Astrocyte of the spinal cord (primary cell): ENCODE measurements around the gene ACSL4.

Experiments
- DNase-seq: peaks from one replicate; pipeline ENCODE4 v3.0.0; 2011; ENCODE audit warnings: low read depth, low spot score
- H3K4me3 ChIP-seq: 2 replicates; pipeline ENCODE4 v1.5.1; 2011; ENCODE audit warnings: low read depth, mild to moderate bottlenecking, low read length, moderate library complexity
- in situ Hi-C: cut with HindIII; loops from 2 replicates; pipeline ENCODE4 v1.10.0; 2017; ENCODE audit warnings: low sequenced_read_pairs
- TF ChIP-seq, protein P1 (sequence below): IDR thresholded peaks from 2 replicates; pipeline ENCODE4 v1.5.1; 2012; ENCODE audit warnings: low read depth, mild to moderate bottlenecking, low read length, inconsistent platforms

The ACSL4 gene

DNA sequence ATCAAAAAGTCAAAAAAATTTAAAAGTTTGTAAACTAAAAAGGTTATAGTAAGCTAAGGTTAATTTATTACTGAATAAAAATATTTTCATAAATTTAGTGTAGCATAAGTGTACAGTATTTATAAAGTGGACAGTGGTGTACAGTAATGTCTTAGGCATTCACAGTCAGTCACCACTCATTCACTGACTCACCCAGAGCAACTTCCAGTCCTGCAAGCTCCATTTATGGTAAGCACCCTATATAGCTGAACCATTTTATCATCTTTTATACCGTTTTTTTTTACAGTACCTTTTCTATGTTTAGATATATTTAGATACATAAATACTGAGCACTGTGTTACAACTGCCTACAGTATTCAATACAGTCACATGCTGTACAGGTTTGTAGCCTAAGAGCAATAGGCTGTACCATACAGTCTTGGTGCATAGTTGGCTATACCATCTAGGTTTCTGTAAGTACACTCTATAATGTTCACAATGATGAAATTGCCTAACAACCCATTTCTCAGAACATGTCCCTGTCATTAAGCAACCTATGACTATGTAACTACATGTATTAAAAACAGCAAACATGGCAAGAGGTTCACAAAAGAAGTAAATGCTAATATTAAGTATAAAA, 18.6 kb downstream of the ACSL4 start:
- peak; percentile 77 for DNase-seq
- no peak overlapping the region for H3K4me3 ChIP-seq
- in situ Hi-C loops, result no loop called here
- TF ChIP-seq, protein P1, sequence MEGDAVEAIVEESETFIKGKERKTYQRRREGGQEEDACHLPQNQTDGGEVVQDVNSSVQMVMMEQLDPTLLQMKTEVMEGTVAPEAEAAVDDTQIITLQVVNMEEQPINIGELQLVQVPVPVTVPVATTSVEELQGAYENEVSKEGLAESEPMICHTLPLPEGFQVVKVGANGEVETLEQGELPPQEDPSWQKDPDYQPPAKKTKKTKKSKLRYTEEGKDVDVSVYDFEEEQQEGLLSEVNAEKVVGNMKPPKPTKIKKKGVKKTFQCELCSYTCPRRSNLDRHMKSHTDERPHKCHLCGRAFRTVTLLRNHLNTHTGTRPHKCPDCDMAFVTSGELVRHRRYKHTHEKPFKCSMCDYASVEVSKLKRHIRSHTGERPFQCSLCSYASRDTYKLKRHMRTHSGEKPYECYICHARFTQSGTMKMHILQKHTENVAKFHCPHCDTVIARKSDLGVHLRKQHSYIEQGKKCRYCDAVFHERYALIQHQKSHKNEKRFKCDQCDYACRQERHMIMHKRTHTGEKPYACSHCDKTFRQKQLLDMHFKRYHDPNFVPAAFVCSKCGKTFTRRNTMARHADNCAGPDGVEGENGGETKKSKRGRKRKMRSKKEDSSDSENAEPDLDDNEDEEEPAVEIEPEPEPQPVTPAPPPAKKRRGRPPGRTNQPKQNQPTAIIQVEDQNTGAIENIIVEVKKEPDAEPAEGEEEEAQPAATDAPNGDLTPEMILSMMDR, result no peak

DNA sequence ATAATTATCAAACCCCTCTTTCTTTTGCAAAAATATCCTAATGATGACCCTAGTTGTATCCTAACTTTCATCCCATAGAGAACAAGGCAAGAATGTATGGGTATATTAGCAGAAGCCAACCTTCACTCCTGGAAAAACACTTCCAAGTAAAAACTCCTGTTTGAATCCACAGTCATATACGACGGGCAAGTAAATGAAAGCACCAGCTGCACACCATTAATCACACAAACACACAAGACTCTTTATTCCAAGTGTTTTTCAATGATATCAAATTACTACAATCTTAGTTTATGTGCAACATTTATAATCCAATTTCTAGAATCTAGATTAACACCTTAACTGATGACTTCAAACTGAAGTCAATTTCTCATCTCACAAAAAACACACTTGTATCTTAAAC, 22.9 kb downstream of the ACSL4 start:
- in situ Hi-C loops, result no loop called here
- TF ChIP-seq, protein P1, result no peak
- no peak for DNase-seq
- no peak overlapping the region for H3K4me3 ChIP-seq

DNA sequence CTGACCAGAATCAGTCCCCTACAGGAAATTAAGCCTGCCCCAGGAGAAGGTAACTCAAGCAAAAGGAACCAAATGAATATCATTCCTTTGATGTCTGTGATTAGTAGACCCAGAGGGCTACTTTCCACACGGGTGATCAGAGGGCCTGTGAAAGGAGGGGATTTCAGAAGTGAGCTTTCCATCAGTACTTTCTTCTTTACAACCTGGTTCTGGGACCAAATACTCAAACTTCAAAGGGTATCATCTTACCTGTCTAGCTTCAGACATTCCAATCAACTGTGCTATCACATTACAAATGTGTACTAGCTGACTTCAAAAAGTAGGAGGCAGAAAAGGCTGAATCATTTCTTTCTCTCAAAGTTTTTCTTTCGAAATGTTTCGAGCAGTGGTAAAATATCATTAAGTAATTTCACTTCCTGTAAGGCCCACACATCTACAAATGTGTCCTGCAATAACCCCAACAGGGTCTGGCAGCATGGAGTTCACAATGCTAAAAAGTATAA, 23.9 kb downstream of the ACSL4 start:
- TF ChIP-seq, protein P1, result no peak
- no peak overlapping the region for H3K4me3 ChIP-seq
- DNase-seq, result peak; percentile 64
- in situ Hi-C loops, result no loop called here

DNA sequence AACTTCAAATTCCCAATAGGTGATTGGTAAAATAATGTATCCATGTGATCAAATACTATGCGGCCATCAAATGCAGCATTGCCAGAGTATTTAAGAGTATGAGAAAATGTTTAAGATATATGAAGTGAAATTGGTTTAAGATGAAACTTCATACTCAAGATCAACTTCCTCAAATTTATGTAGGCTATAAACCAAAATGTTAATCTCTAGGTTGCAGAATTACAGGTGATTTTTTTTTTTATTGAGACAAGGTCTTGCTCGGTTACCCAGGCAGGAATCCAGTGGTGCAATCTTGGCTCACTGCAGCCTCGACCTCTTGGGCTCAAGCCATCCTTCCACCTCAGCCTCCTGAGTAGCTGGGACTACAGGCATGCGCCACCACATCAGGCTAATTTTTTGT, 25.3 kb downstream of the ACSL4 start:
- TF ChIP-seq, protein P1, result no peak
- no peak overlapping the region for H3K4me3 ChIP-seq
- DNase-seq, result no peak
- in situ Hi-C loops, result no loop called here

DNA sequence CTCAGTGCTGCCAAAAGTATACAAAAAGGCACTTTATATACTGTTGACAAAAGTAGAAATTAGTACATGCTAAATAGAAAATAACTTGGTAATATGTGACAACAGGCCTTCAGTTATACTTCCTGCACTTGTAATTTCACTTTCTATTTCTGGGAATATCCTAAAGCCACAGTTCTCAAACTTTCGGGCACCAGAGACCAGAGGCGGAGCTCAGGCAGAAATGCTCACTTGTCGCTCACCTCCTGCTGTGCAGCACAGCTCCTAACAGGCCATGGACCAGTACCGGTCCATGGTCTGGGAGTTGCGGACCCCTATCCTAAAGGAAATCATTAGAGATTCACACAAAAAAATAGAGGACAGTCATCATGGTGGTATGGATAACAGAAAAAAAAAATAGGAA, 25.7 kb downstream of the ACSL4 start:
- H3K4me3 ChIP-seq, result no peak overlapping the region
- TF ChIP-seq, protein P1, result no peak
- DNase-seq, result no peak
- in situ Hi-C loops, result no loop called here

DNA sequence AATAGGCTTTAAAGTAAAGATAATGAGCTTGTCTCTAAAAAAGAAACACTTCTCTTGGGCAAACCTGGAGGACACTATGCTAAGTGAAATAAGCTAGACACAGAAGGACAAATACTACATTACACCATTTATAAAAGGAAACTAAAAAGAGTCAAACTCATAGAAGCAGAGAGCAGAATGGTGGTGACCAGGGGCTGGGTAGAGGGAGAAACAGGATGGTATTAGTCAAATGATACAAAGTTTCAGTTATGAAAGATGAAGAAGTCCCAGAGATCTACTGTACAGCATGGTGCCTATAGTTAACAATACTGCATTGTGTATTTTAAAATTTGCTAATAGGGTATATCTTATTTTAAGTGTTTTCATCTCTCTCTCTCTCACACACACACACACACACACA, 28.5 kb downstream of the ACSL4 start:
- in situ Hi-C loops, result no loop called here
- no peak overlapping the region for H3K4me3 ChIP-seq
- TF ChIP-seq, protein P1, result no peak
- no peak for DNase-seq

DNA sequence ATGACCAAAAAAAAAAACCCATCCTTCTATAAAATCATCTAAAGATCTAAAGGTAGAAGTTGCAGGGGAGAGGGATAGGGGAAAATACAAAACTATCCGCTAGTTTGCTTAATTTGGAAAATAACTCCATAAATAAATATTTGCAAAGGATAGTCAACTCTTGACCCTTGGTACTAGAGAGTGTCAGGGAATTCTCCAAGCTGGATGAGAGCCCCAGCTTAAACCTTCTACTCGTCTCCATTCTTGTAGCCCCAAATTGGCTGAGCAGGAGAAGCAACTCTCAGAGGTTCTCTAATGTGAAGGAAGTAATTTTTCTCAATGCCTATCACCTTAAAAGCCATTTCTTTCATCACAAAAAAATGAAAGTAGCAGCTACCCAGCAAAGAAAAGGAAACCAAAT, 35.2 kb downstream of the ACSL4 start:
- DNase-seq, result no peak
- H3K4me3 ChIP-seq, result no peak overlapping the region
- in situ Hi-C loops, result no loop called here
- TF ChIP-seq, protein P1, result no peak
